Osteoblast (primary cell): ENCODE results near the gene WDR36. TPM values are rescaled to one million over a fixed set of nuclear protein-coding genes. Genes with fewer than 3 reads are reported as not detected.

ENCODE experiments used
- DNase-seq: peaks from one replicate; pipeline ENCODE4 v3.0.0; 2011; ENCODE audit warnings: low spot score, mixed read lengths; ENCODE audit not compliant: insufficient read length; ENCODE audit errors: missing footprints
- H2AFZ ChIP-seq: 2 replicates; pipeline ENCODE4 v1.6.0; 2011; ENCODE audit warnings: mild to moderate bottlenecking, low read length
- H3K27ac ChIP-seq: 2 replicates; pipeline ENCODE4 v1.5.1; 2011; ENCODE audit warnings: mild to moderate bottlenecking, low read depth, low read length, moderate library complexity
- H3K27me3 ChIP-seq: 2 replicates; pipeline ENCODE4 v1.6.0; 2012; ENCODE audit warnings: mild to moderate bottlenecking, control low read depth, inconsistent platforms, low read length, moderate library complexity; ENCODE audit not compliant: insufficient read depth
- H3K36me3 ChIP-seq: 2 replicates; pipeline ENCODE4 v1.5.1; 2011; ENCODE audit warnings: mild to moderate bottlenecking, low read length, control low read depth, moderate library complexity; ENCODE audit not compliant: insufficient read depth
- H3K4me1 ChIP-seq: 2 replicates; pipeline ENCODE4 v1.5.1; 2011; ENCODE audit warnings: mild to moderate bottlenecking, low read length, control low read depth, moderate library complexity; ENCODE audit not compliant: insufficient read depth
- H3K4me2 ChIP-seq: 2 replicates; pipeline ENCODE4 v1.6.0; 2011; ENCODE audit warnings: mild to moderate bottlenecking, low read length; ENCODE audit not compliant: insufficient read depth
- H3K4me3 ChIP-seq: fragments of 200-600 bp; sonication (generic); 3 replicates; pipeline ENCODE4 v1.5.1; 2012; ENCODE audit warnings: mild to moderate bottlenecking, low read length, inconsistent platforms; ENCODE audit not compliant: insufficient read depth
- H3K79me2 ChIP-seq: 2 replicates; pipeline ENCODE4 v1.6.0; 2012; ENCODE audit warnings: mild to moderate bottlenecking, low read length, control low read depth, inconsistent platforms; ENCODE audit not compliant: insufficient read depth
- H3K9me3 ChIP-seq: 2 replicates; pipeline ENCODE4 v1.5.1; 2011; ENCODE audit warnings: low read depth, low read length, control low read depth
- H4K20me1 ChIP-seq: 2 replicates; pipeline ENCODE4 v1.6.0; 2012; ENCODE audit warnings: mild to moderate bottlenecking, low read length, control low read depth; ENCODE audit not compliant: insufficient read depth
- total RNA-seq: library from RNA; depleted of rRNA; stranded (reverse); fragments of >200 nt; gene quantifications from 2 replicates; pipeline ENCODE4 v1.2.3, GENCODE V29; 2012
- TF ChIP-seq, protein P1 (sequence below): IDR thresholded peaks from 2 replicates; pipeline ENCODE4 v1.5.1; 2011; ENCODE audit warnings: mild to moderate bottlenecking, low read depth, low read length, moderate library complexity; ENCODE audit errors: extremely low read depth

WDR36 gene
- total RNA-seq, 1 donor: 44.5 TPM

DNA sequence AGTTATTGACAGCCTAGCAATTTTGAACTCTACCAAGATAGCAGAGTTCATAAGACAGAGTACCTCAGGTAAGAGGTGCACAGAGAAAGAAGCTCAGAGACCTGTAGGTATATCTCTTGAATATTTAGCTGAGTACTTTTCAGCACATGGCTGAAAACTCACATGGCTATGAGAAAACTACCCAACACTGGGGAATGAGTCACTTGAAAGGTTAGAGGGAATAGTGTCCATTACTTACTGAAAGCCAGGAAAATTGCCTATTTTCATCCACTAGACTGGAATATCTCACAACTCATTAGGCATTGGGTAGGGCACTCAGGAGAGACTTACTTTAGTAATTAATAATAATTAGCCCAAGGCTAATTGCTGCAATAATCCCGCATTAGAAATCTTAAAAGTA is 12.3 kb upstream of the WDR36 start:
- no peaks in the 10 kb centered on the region for H3K79me2 ChIP-seq
- H2AFZ ChIP-seq: no peak overlapping the region
- H4K20me1 ChIP-seq: no peaks in the 10 kb centered on the region
- TF ChIP-seq, protein P1, sequence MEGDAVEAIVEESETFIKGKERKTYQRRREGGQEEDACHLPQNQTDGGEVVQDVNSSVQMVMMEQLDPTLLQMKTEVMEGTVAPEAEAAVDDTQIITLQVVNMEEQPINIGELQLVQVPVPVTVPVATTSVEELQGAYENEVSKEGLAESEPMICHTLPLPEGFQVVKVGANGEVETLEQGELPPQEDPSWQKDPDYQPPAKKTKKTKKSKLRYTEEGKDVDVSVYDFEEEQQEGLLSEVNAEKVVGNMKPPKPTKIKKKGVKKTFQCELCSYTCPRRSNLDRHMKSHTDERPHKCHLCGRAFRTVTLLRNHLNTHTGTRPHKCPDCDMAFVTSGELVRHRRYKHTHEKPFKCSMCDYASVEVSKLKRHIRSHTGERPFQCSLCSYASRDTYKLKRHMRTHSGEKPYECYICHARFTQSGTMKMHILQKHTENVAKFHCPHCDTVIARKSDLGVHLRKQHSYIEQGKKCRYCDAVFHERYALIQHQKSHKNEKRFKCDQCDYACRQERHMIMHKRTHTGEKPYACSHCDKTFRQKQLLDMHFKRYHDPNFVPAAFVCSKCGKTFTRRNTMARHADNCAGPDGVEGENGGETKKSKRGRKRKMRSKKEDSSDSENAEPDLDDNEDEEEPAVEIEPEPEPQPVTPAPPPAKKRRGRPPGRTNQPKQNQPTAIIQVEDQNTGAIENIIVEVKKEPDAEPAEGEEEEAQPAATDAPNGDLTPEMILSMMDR: no peak
- no peaks in the 10 kb centered on the region for H3K36me3 ChIP-seq
- H3K9me3 ChIP-seq: no peaks in the 10 kb centered on the region
- H3K4me2 ChIP-seq: no peak overlapping the region
- H3K4me1 ChIP-seq: peaks cover 11% of the 10 kb centered on the region
- no peak overlapping the region for H3K27ac ChIP-seq
- peak; percentile 82 for DNase-seq
- H3K4me3 ChIP-seq: no peak overlapping the region
- H3K27me3 ChIP-seq: no peaks in the 10 kb centered on the region

DNA sequence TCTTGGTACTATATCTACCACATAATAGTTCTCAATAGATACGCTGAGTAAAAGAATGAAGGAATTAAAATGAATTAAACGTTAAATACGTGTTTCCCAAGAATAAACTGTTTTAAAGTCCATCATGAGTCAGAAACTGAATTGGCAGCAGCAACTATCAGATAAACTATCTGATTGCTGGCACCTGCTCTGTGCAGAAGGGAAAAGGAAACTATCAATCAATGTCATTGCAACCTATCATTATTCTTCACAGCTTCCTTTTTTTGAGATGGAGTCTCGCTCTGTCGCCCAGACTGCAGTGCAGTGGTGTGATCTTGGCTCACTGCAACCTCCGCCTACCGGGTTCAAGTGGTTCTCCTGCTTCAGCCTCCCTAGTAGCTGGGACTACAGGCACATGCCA is 8.8 kb upstream of the WDR36 start:
- H3K4me3 ChIP-seq: no peak overlapping the region
- H2AFZ ChIP-seq: no peak overlapping the region
- H3K4me2 ChIP-seq: no peak overlapping the region
- H3K36me3 ChIP-seq: no peaks in the 10 kb centered on the region
- H3K9me3 ChIP-seq: no peaks in the 10 kb centered on the region
- TF ChIP-seq, protein P1: no peak
- H3K27me3 ChIP-seq: no peaks in the 10 kb centered on the region
- H3K79me2 ChIP-seq: no peaks in the 10 kb centered on the region
- no peak overlapping the region for H3K27ac ChIP-seq
- no peak for DNase-seq
- H4K20me1 ChIP-seq: no peaks in the 10 kb centered on the region
- H3K4me1 ChIP-seq: no peaks in the 10 kb centered on the region

DNA sequence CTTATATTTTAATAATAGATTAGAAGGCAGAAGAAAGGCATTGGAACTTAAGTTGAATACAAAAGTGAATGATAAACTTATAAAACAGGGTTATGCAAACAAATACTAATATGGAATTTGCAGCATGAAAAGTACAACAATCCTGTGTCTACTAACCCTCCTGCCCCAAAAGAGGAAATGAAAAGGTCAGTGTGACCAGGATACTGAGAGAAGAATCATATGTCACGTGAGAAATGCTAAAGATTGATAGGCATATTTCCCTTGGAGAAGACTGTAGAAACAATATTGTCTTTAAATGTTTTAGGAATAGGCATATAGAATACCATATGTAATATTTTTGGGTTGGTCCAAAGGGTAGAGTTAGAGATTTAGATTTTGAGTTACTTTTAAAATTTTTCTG is 3.8 kb downstream of the WDR36 start:
- H3K4me1 ChIP-seq: peaks cover 19% of the 10 kb centered on the region
- H2AFZ ChIP-seq: no peak overlapping the region
- peaks cover 27% of the 10 kb centered on the region for H3K36me3 ChIP-seq
- H3K4me2 ChIP-seq: no peak overlapping the region
- H3K4me3 ChIP-seq: no peak overlapping the region
- peaks cover 45% of the 10 kb centered on the region for H3K79me2 ChIP-seq
- no peak overlapping the region for H3K27ac ChIP-seq
- H4K20me1 ChIP-seq: peaks cover 9% of the 10 kb centered on the region
- H3K27me3 ChIP-seq: no peaks in the 10 kb centered on the region
- TF ChIP-seq, protein P1: no peak
- DNase-seq: no peak
- no peaks in the 10 kb centered on the region for H3K9me3 ChIP-seq

DNA sequence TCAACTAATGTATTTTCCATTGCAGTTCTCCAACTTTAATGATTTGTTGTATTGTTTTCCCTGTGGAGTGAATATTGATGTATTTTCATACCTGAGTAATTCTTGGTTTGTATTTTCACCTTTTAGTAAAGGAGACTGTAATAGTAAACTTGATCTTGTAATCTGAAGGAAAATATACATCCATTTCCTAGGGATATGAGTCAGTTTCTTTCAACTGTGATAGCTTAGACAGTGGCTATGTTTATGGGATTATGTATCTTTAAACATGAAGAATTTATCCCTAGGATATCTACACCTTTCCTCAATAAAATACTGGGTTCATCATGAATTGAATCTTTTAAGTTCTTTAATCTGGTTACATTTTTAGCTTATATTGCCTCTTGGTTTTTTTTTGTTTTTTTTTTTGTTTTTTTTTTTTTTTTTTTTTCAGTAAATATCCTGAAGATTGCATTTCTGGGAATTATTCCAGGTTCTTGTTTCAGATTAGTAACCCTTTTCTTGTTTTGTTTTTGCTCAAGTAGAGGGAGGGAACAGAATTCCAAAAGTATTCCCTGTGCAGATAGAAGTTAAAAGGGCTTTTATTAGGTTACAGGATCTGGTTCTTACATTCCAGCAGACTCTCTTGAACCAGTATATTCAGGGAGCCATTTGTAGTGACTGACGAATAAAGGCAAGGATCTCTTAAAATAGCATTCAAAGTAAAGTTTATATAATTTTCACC is 7.1 kb downstream of the WDR36 start:
- Histone ChIP-seq H4K20me1 (peaks cover 3% of the 10 kb centered on the region), H3K79me2 (peaks cover 24% of the 10 kb centered on the region), H2AFZ (no peak overlapping the region), H3K27ac (no peak overlapping the region), H3K4me3 (no peak overlapping the region), H3K9me3 (no peaks in the 10 kb centered on the region), H3K27me3 (no peaks in the 10 kb centered on the region), H3K36me3 (peaks cover 51% of the 10 kb centered on the region), H3K4me1 (peaks cover 6% of the 10 kb centered on the region), H3K4me2 (no peak overlapping the region)
- TF ChIP-seq, protein P1: no peak
- no peak for DNase-seq
